ENCODE measurements around the gene NT5DC3. TPM values are rescaled to one million over a fixed set of nuclear protein-coding genes. Genes with fewer than 3 reads are reported as not detected.

The NT5DC3 gene
- total and polyA plus RNA-seq, 2 experiments from 2014 or later, result 2.8 to 6.3 TPM

GRCh38 chr12:103773109-103773910 lies 67.7 kb downstream of the NT5DC3 start:
- WGBS (ENCODE audit: low lambda C conversion rate, missing lambda C conversion rate), result 72% methylated on average over 4 of the region's 4 CpGs
- H3K4me2 ChIP-seq, result no peak overlapping the region

GRCh38 chr12:103772367-103773108 lies 68.5 kb downstream of the NT5DC3 start:
- Histone ChIP-seq H3K4me2 (no peak overlapping the region), H4K20me1 (ENCODE audit: insufficient read depth, poor library complexity, severe bottlenecking) (no peaks in the 10 kb centered on the region), H3K79me2 (no peaks in the 10 kb centered on the region), H3K9me3 (ENCODE audit: low read depth) (no peaks in the 10 kb centered on the region), H3K27me3 (no peaks in the 10 kb centered on the region), H3K4me3 (no peak overlapping the region), H3K4me1 (ENCODE audit: insufficient read depth) (no peaks in the 10 kb centered on the region), H3K36me3 (replicated peaks; ENCODE audit: insufficient read depth, low read depth) (no peaks in the 10 kb centered on the region), H3K9me2 (replicated peaks; ENCODE audit: insufficient read depth) (no peaks in the 10 kb centered on the region), H3K27ac (no peak overlapping the region), H2AFZ (no peak overlapping the region)
- no peak for TF ChIP-seq EZH2 (IDR thresholded peaks at IDR 0.05; ENCODE audit: borderline replicate concordance)
- no peak for TF ChIP-seq CTCF (IDR thresholded peaks at IDR 0.05; ENCODE audit: poor library complexity)
- no peak for TF ChIP-seq EZH2phosphoT487 (IDR thresholded peaks at IDR 0.05; ENCODE audit: low read depth, severe bottlenecking, unreplicated experiment)
- 83% methylated on average over 7 of the region's 7 CpGs for WGBS (ENCODE audit: low lambda C conversion rate, missing lambda C conversion rate)
- DNase-seq (ENCODE audit: low spot score), result no peak

More at GRCh38 chr12:103773109-103773910, 67.7 kb downstream of the NT5DC3 start:
- TF ChIP-seq EZH2 (IDR thresholded peaks at IDR 0.05; ENCODE audit: borderline replicate concordance) (no peak), CTCF (IDR thresholded peaks at IDR 0.05; ENCODE audit: poor library complexity) (no peak), EZH2phosphoT487 (IDR thresholded peaks at IDR 0.05; ENCODE audit: low read depth, severe bottlenecking, unreplicated experiment) (no peak)
- H3K9me2 ChIP-seq (replicated peaks; ENCODE audit: insufficient read depth), result no peaks in the 10 kb centered on the region
- H3K4me1 ChIP-seq (ENCODE audit: insufficient read depth), result no peaks in the 10 kb centered on the region
- no peaks in the 10 kb centered on the region for H3K79me2 ChIP-seq
- no peak overlapping the region for H3K27ac ChIP-seq
- no peaks in the 10 kb centered on the region for H4K20me1 ChIP-seq (ENCODE audit: insufficient read depth, poor library complexity, severe bottlenecking)
- H3K9me3 ChIP-seq (ENCODE audit: low read depth), result no peaks in the 10 kb centered on the region
- H3K27me3 ChIP-seq, result no peaks in the 10 kb centered on the region
- DNase-seq (ENCODE audit: low spot score), result no peak
- H3K36me3 ChIP-seq (replicated peaks; ENCODE audit: insufficient read depth, low read depth), result no peaks in the 10 kb centered on the region
- no peak overlapping the region for H2AFZ ChIP-seq
- no peak overlapping the region for H3K4me3 ChIP-seq

- no peaks in the 10 kb centered on the region for H3K36me3 ChIP-seq (replicated peaks; ENCODE audit: insufficient read depth, low read depth)
- no peaks in the 10 kb centered on the region for H4K20me1 ChIP-seq (ENCODE audit: insufficient read depth, poor library complexity, severe bottlenecking)
- H3K9me3 ChIP-seq (ENCODE audit: low read depth), result no peaks in the 10 kb centered on the region
- H3K4me2 ChIP-seq, result no peak overlapping the region
- no peak overlapping the region for H3K4me3 ChIP-seq
- peak; percentile 49 for DNase-seq (ENCODE audit: low spot score)
- H3K9me2 ChIP-seq (replicated peaks; ENCODE audit: insufficient read depth), result no peaks in the 10 kb centered on the region
- no peak overlapping the region for H2AFZ ChIP-seq
- 43% methylated on average over 3 of the region's 3 CpGs for WGBS (ENCODE audit: low lambda C conversion rate, missing lambda C conversion rate)
- no peaks in the 10 kb centered on the region for H3K4me1 ChIP-seq (ENCODE audit: insufficient read depth)
- no peaks in the 10 kb centered on the region for H3K27me3 ChIP-seq
- H3K27ac ChIP-seq, result no peak overlapping the region
- peak; percentile 47 for TF ChIP-seq CTCF (IDR thresholded peaks at IDR 0.05; ENCODE audit: poor library complexity)
- no peak for TF ChIP-seq EZH2 (IDR thresholded peaks at IDR 0.05; ENCODE audit: borderline replicate concordance)
- H3K79me2 ChIP-seq, result no peaks in the 10 kb centered on the region
Observed at GRCh38 chr12:103771466-103771865, 69.6 kb downstream of the NT5DC3 start.

Measured in hepatocyte (in vitro differentiated cells).